Endothelial cell of umbilical vein (primary cell): Measurements from ENCODE around the gene ITGA6. TPM values are rescaled to one million over a fixed set of nuclear protein-coding genes. Genes with fewer than 3 reads are reported as not detected.
A peak's percentile ranks its signal among the peaks of the same experiment; 100 is the strongest.

Source experiments
- BruUV-seq: library from RNA; stranded (reverse); fragments of 400-500 nt; replicated peaks from 2 replicates; lab custom pipeline; 2021; lab: Mats Ljungman, UMichigan
- CTCF ChIA-PET: fragments of 300-600, 350-600 bp; sonication (Branson Sonifier 250); formaldehyde crosslinking; loops from one replicate; lab custom pipeline; 2021; ENCODE audit warnings: antibody characterized with exemption, inconsistent platforms; lab: Charles Lee
- POLR2A ChIA-PET: fragments of 300-600, 350-600 bp; sonication (Branson Sonifier 250); formaldehyde crosslinking; loops from one replicate; lab custom pipeline; 2021; ENCODE audit warnings: antibody characterized with exemption, inconsistent platforms; lab: Charles Lee
- DNase-seq: peaks from one replicate; pipeline ENCODE4 v3.0.0-alpha.2; 2011; ENCODE audit warnings: low read depth, low spot score
- FAIRE-seq: peaks from 2 replicates; lab custom pipeline; 2011; peaks lifted over from hg19 to GRCh38; lab: Jason Lieb, UNC
- H2AFZ ChIP-seq: 2 replicates; pipeline ENCODE4 v1.6.0; 2012; ENCODE audit warnings: low read depth, low read length, control low read depth, inconsistent platforms
- H3K27ac ChIP-seq: 2 replicates; pipeline ENCODE4 v1.5.1; 2011; ENCODE audit warnings: low read depth, mild to moderate bottlenecking, control low read depth, low read length, moderate library complexity; ENCODE audit not compliant: insufficient read depth
- H3K27me3 ChIP-seq, 2 experiments: 2 replicates each; pipeline versions ENCODE4 v1.6.0 to v1.6.1; 2011; ENCODE audit warnings: low read length in 2 of 2, mixed read lengths in 1 of 2; ENCODE audit not compliant: control insufficient read depth in 2 of 2, insufficient read depth in 2 of 2
- H3K36me3 ChIP-seq, 2 experiments: 2 replicates in 1 of 2; 3 replicates in 1 of 2; pipeline ENCODE4 v1.5.1; 2011; ENCODE audit warnings: low read length in 2 of 2, mild to moderate bottlenecking in 1 of 2, moderate library complexity in 1 of 2; ENCODE audit not compliant: control insufficient read depth in 2 of 2, insufficient read depth in 2 of 2; ENCODE audit errors: extremely low read depth in 1 of 2
- H3K4me1 ChIP-seq: 3 replicates; pipeline ENCODE4 v1.5.1; 2011; ENCODE audit warnings: mild to moderate bottlenecking, low read length; ENCODE audit not compliant: control insufficient read depth, insufficient read depth; ENCODE audit errors: extremely low read depth
- H3K4me2 ChIP-seq: 2 replicates; pipeline ENCODE4 v1.6.1; 2011; ENCODE audit warnings: low read length, control low read depth, mixed read lengths; ENCODE audit not compliant: insufficient read depth
- H3K4me3 ChIP-seq, 3 experiments: fragments of 200-600 bp in 1 of 3; sonication (generic), shearing (Covaris generic) in 1 of 3; replicated peaks in 1 of 3; 2 replicates each; pipeline ENCODE4 v1.5.1; 2011 to 2016; ENCODE audit warnings: control low read depth in 3 of 3, low read length in 3 of 3, mild to moderate bottlenecking in 2 of 3, inconsistent platforms in 1 of 3, low read depth in 1 of 3, moderate library complexity in 1 of 3; ENCODE audit not compliant: insufficient read depth in 1 of 3
- H3K79me2 ChIP-seq: 2 replicates; pipeline ENCODE4 v1.6.0; 2012; ENCODE audit warnings: low read length, inconsistent platforms; ENCODE audit not compliant: control insufficient read depth, insufficient read depth
- H3K9ac ChIP-seq: replicated peaks from 2 replicates; pipeline ENCODE3; 2011; ENCODE audit warnings: low read length, control low read depth; ENCODE audit not compliant: insufficient read depth; ENCODE audit errors: extremely low read depth
- H3K9me1 ChIP-seq: replicated peaks from 3 replicates; pipeline ENCODE4 v1.6.0; 2011; ENCODE audit warnings: mild to moderate bottlenecking, low read length; ENCODE audit not compliant: control insufficient read depth, insufficient read depth; ENCODE audit errors: extremely low read depth
- H3K9me3 ChIP-seq: replicated peaks from 2 replicates; pipeline ENCODE4 v1.5.1; 2012; ENCODE audit warnings: low read length, inconsistent platforms; ENCODE audit not compliant: control insufficient read depth, insufficient read depth
- H4K20me1 ChIP-seq: replicated peaks from 2 replicates; pipeline ENCODE3; 2011; ENCODE audit warnings: mild to moderate bottlenecking, low read length; ENCODE audit not compliant: control insufficient read depth, insufficient read depth; ENCODE audit errors: extremely low read depth
- CTCF ChIP-seq, 2 donors: IDR thresholded peaks; 1 replicate in 1 of 2; 2 replicates in 1 of 2; pipeline ENCODE4 v1.5.1; 2011; ENCODE audit warnings: low read length in 2 of 2, mild to moderate bottlenecking in 2 of 2, moderate library complexity in 2 of 2, control low read depth in 1 of 2, inconsistent platforms in 1 of 2, low read depth in 1 of 2; ENCODE audit not compliant: insufficient read depth in 1 of 2; ENCODE audit errors: extremely low read depth in 1 of 2
- EZH2 ChIP-seq: IDR thresholded peaks from 2 replicates; pipeline ENCODE4 v1.6.1; 2012; ENCODE audit warnings: borderline replicate concordance, low read depth, mild to moderate bottlenecking, moderate library complexity, low read length, inconsistent platforms; ENCODE audit not compliant: severe bottlenecking
- FOS ChIP-seq: IDR thresholded peaks from 2 replicates; pipeline ENCODE4 v1.6.1; 2011; ENCODE audit warnings: mild to moderate bottlenecking, low read length, moderate library complexity, borderline replicate concordance; ENCODE audit not compliant: insufficient read depth
- GATA2 ChIP-seq: IDR thresholded peaks from 2 replicates; pipeline ENCODE4 v1.7.0; 2011; ENCODE audit warnings: low read depth, mild to moderate bottlenecking, moderate library complexity, mixed read lengths, low read length; ENCODE audit not compliant: insufficient read length, insufficient read depth
- JUN ChIP-seq: IDR thresholded peaks from 2 replicates; pipeline ENCODE4 v1.6.1; 2011; ENCODE audit warnings: borderline replicate concordance, low read depth; ENCODE audit not compliant: insufficient read length, insufficient read depth
- MYC ChIP-seq: IDR thresholded peaks from one replicate; pipeline ENCODE4 v1.6.1; 2011; ENCODE audit warnings: mild to moderate bottlenecking, low read depth, low read length
- POLR2A ChIP-seq: IDR thresholded peaks from 2 replicates; pipeline ENCODE4 v1.6.1; 2012; ENCODE audit warnings: low read depth, mild to moderate bottlenecking, control low read depth, low read length
- POLR2AphosphoS5 ChIP-seq: IDR thresholded peaks from 2 replicates; pipeline ENCODE4 v1.6.1; 2012; ENCODE audit warnings: low read depth, mild to moderate bottlenecking, control low read depth, low read length, moderate library complexity; ENCODE audit not compliant: insufficient read depth
- dilution Hi-C: fragments of 300-500 bp; cut with MboI; formaldehyde crosslinking; loops from one replicate; pipeline ENCODE4 v1.15.0; 2019; ENCODE audit warnings: low sequenced_read_pairs; ENCODE audit not compliant: extremely low pct_ligation_motif_present
- intact Hi-C: fragments of 100-400 bp; cut with micrococcal nuclease; formaldehyde crosslinking; loops from one replicate; pipeline ENCODE4 v1.10.0; 2022
- polyA plus RNA-seq, 4 experiments: library from polyadenylated mRNA; depleted of rRNA in 3 of 4; stranded (reverse) in 3 of 4; unstranded in 1 of 4; fragments of >200 nt; gene quantifications; 2 replicates each; pipeline versions ENCODE4 v1.2.1 to v1.2.3, GENCODE V29; 2011 to 2012; ENCODE audit warnings: missing spikeins in 1 of 4
- total RNA-seq: library from RNA; stranded (reverse); gene quantifications from 2 replicates; pipeline ENCODE4 v1.2.3, GENCODE V29; 2021
- TF ChIP-seq, protein P1 (sequence below): IDR thresholded peaks from 2 replicates; pipeline ENCODE4 v1.6.1; 2011; ENCODE audit not compliant: insufficient read depth, insufficient read length

ITGA6 gene
- total and polyA plus RNA-seq, 2 donors (not counting 3 experiments of a cell fraction or from before 2014, with no cell fraction given) = 24.9 to 208 TPM

DNA sequence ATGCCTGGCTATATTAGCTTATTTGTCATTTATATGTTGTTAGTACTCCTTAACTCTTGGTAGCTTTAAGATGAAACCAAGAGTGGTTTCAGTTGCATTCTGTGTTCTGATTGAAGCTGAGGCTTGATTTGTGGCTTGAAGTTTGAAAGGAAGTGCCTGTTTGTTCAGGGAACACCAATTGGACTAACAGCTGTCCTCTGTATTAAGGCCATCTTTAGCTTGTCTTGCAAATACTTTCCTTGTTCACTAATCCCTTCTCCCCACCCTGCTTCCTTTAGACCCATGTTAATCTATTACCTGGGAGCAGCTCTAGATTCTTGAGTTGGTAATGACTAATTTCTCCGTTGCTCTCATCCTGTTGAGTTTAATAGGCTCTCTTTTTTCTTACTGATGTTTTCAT lies 13.4 kb downstream of the ITGA6 start:
- intact Hi-C loops = no loop called here
- H3K36me3 ChIP-seq = no peaks in the 10 kb centered on the region
- no peak overlapping the region for H3K4me3 ChIP-seq
- no TSS peak for BruUV-seq
- H3K4me2 ChIP-seq = peak overlapping the region; percentile 56
- DNase-seq (peak; percentile 46), FAIRE-seq (peak; percentile 37)
- H3K4me1 ChIP-seq = peaks cover 70% of the 10 kb centered on the region
- CTCF ChIA-PET = interaction anchor here (0.6 to 7.5 kb wide), 8 partner anchors 12 to 313 kb away, joined by 3 to 112 read pairs (median 8); partner anchors contain the start of gene ITGA6
- H3K27ac ChIP-seq = peak overlapping the region; percentile 21
- POLR2A ChIA-PET = interaction anchor here (0.6 to 1.6 kb wide), 2 partner anchors 14 to 133 kb away, joined by 4 to 6 read pairs; partner anchors contain the start of gene ITGA6
- no peak overlapping the region for H3K9ac ChIP-seq
- TF ChIP-seq, protein P1, sequence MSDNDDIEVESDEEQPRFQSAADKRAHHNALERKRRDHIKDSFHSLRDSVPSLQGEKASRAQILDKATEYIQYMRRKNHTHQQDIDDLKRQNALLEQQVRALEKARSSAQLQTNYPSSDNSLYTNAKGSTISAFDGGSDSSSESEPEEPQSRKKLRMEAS = no peak
- TF ChIP-seq FOS (no peak), JUN (no peak), POLR2A (no peak), GATA2 (no peak)
- no peaks in the 10 kb centered on the region for H3K9me3 ChIP-seq
- no peaks in the 10 kb centered on the region for H3K9me1 ChIP-seq
- H2AFZ ChIP-seq = no peak overlapping the region
- dilution Hi-C loops = loop anchor here (25.0 kb wide), 1 partner anchor 253 kb away; no protein-coding TSS in a partner anchor
- H4K20me1 ChIP-seq = no peaks in the 10 kb centered on the region
- H3K79me2 ChIP-seq = peaks cover 84% of the 10 kb centered on the region
- no peaks in the 10 kb centered on the region for H3K27me3 ChIP-seq

- no peak overlapping the region for H3K9ac ChIP-seq
- intact Hi-C loops = no loop called here
- CTCF ChIA-PET = interaction anchor here (0.6 to 7.5 kb wide), 9 partner anchors 10 to 874 kb away, joined by 3 to 112 read pairs (median 3); partner anchors contain the start of gene ITGA6
- peak overlapping the region; percentile 16 for H3K4me2 ChIP-seq
- dilution Hi-C loops = loop anchor here (25.0 kb wide), 1 partner anchor 255 kb away; no protein-coding TSS in a partner anchor
- no peaks in the 10 kb centered on the region for H3K9me3 ChIP-seq
- no peaks in the 10 kb centered on the region for H3K9me1 ChIP-seq
- FAIRE-seq (peak; percentile 88), DNase-seq (peak; percentile 69)
- no peaks in the 10 kb centered on the region for H3K36me3 ChIP-seq
- no peak overlapping the region for H3K4me3 ChIP-seq
- H3K27me3 ChIP-seq = no peaks in the 10 kb centered on the region
- TF ChIP-seq POLR2A = no peak
- no peak for TF ChIP-seq MYC
- no peak for TF ChIP-seq EZH2
- TF ChIP-seq, protein P1 = no peak
- TF ChIP-seq CTCF (IDR thresholded peaks at IDR 0.05; ENCODE audit: extremely low read depth in 1 of 2, insufficient read depth in 1 of 2, low read depth in 1 of 2, low read length in 2 of 2) = no peak
- TF ChIP-seq JUN = peak; percentile 53
- TF ChIP-seq GATA2 = peak; percentile 60
- TF ChIP-seq FOS = peak; percentile 93
- peak; percentile 27 for TF ChIP-seq POLR2AphosphoS5
- POLR2A ChIA-PET = no interaction called here
- BruUV-seq = no TSS peak
- peak overlapping the region; percentile 60 for H3K27ac ChIP-seq
- H3K79me2 ChIP-seq = peaks cover 78% of the 10 kb centered on the region
- H2AFZ ChIP-seq = no peak overlapping the region
- H4K20me1 ChIP-seq = no peaks in the 10 kb centered on the region
- peaks cover 65% of the 10 kb centered on the region for H3K4me1 ChIP-seq
These were observed 14.9 kb downstream of the ITGA6 start for GRCh38 chr2:172442072-172442895.
